Neural progenitor cell (in vitro differentiated cells): Measurements from ENCODE around the gene CEP89. TPM values are rescaled to one million over a fixed set of nuclear protein-coding genes. Genes with fewer than 3 reads are reported as not detected.

ENCODE experiments used
- DNase-seq: peaks from one replicate; pipeline ENCODE4 v3.0.0-alpha.2; 2016; ENCODE audit warnings: low spot score
- H2AFZ ChIP-seq: fragments of 200-600 bp; sonication (generic); replicated peaks from 2 replicates; pipeline ENCODE4 v1.6.1; 2016; ENCODE audit warnings: antibody characterized with exemption
- H3F3A ChIP-seq: fragments of 200-600 bp; sonication (generic); 2 replicates; pipeline ENCODE4 v1.6.1; 2016; ENCODE audit warnings: antibody characterized with exemption, low read depth
- H3K27ac ChIP-seq: fragments of 200-600 bp; sonication (generic); 2 replicates; pipeline ENCODE4 v1.5.1; 2016; ENCODE audit warnings: mild to moderate bottlenecking
- H3K27me3 ChIP-seq: fragments of 200-600 bp; sonication (generic); 2 replicates; pipeline ENCODE4 v1.6.1; 2016; ENCODE audit warnings: mild to moderate bottlenecking, moderate library complexity
- H3K36me3 ChIP-seq: fragments of 200-600 bp; sonication (generic); 2 replicates; pipeline ENCODE4 v1.5.1; 2016
- H3K4me1 ChIP-seq: fragments of 200-600 bp; sonication (generic); 2 replicates; pipeline ENCODE4 v1.6.1; 2016; ENCODE audit warnings: mixed run types
- H3K4me2 ChIP-seq: fragments of 200-600 bp; sonication (generic); 2 replicates; pipeline ENCODE4 v1.6.1; 2016
- H3K4me3 ChIP-seq: fragments of 200-600 bp; sonication (generic); 2 replicates; pipeline ENCODE4 v1.5.1; 2016
- H3K79me2 ChIP-seq: fragments of 200-600 bp; sonication (generic); 2 replicates; pipeline ENCODE4 v1.6.1; 2016; ENCODE audit warnings: low read depth
- H3K9ac ChIP-seq: fragments of 200-600 bp; sonication (generic); 2 replicates; pipeline ENCODE4 v1.6.1; 2016
- H3K9me3 ChIP-seq: fragments of 200-600 bp; sonication (generic); 2 replicates; pipeline ENCODE4 v1.5.1; 2016; ENCODE audit warnings: low read depth
- H4K20me1 ChIP-seq: fragments of 200-600 bp; sonication (generic); 2 replicates; pipeline ENCODE4 v1.6.1; 2016; ENCODE audit warnings: low read depth
- H3K27ac Mint-ChIP-seq: 3 replicates; pipeline ENCODE4 v1.8.0; 2021; ENCODE audit warnings: mixed read lengths
- H3K27me3 Mint-ChIP-seq: 2 replicates; pipeline ENCODE4 v1.8.0; 2022; ENCODE audit warnings: low read depth, mild to moderate bottlenecking, inconsistent platforms, moderate library complexity, mixed read lengths; ENCODE audit not compliant: insufficient read depth
- H3K36me3 Mint-ChIP-seq: 3 replicates; pipeline ENCODE4 v1.8.0; 2021; ENCODE audit warnings: mixed read lengths
- H3K4me1 Mint-ChIP-seq: 3 replicates; pipeline ENCODE4 v1.8.0; 2021; ENCODE audit warnings: mixed read lengths
- H3K4me3 Mint-ChIP-seq: 3 replicates; pipeline ENCODE4 v1.8.0; 2021; ENCODE audit warnings: mild to moderate bottlenecking, moderate library complexity, mixed read lengths
- H3K9me3 Mint-ChIP-seq: 3 replicates; pipeline ENCODE4 v1.8.0; 2020; ENCODE audit warnings: mixed read lengths
- EZH2 ChIP-seq: fragments of 200-600 bp; sonication (generic); IDR thresholded peaks from 2 replicates; pipeline ENCODE4 v1.6.1; 2017; ENCODE audit warnings: antibody characterized with exemption, mild to moderate bottlenecking, moderate library complexity
- EZH2phosphoT487 ChIP-seq: fragments of 200-600 bp; sonication (generic); IDR thresholded peaks from 2 replicates; pipeline ENCODE4 v1.6.1; 2017; ENCODE audit warnings: antibody characterized with exemption
- total RNA-seq: library from RNA; depleted of rRNA; stranded (reverse); fragments of >200 nt; gene quantifications from 2 replicates; pipeline ENCODE4 v1.2.3, GENCODE V29; 2015; ENCODE audit warnings: low replicate concordance
- TF ChIP-seq, protein P1 (sequence below): fragments of 200-600 bp; sonication (generic); IDR thresholded peaks from 2 replicates; pipeline ENCODE4 v1.5.1; 2017; ENCODE audit warnings: antibody characterized with exemption, mild to moderate bottlenecking

CEP89 gene
- total RNA-seq, 1 donor from 2014 or later: 26.1 TPM

GRCh38 chr19:32877977-32878745 is 93.6 kb downstream of the CEP89 start:
- Mint-ChIP-seq H3K27me3 (peaks cover 4% of the 10 kb centered on the region), H3K4me3 (no peak overlapping the region), H3K36me3 (peaks cover 9% of the 10 kb centered on the region), H3K27ac (no peak overlapping the region), H3K9me3 (no peaks in the 10 kb centered on the region), H3K4me1 (peaks cover 6% of the 10 kb centered on the region)
- DNase-seq: no peak
- Histone ChIP-seq H3K27me3 (no peaks in the 10 kb centered on the region), H3K4me1 (peaks cover 4% of the 10 kb centered on the region), H3K4me3 (no peak overlapping the region), H2AFZ (no peak overlapping the region), H3F3A (no peaks in the 10 kb centered on the region), H3K4me2 (no peak overlapping the region), H4K20me1 (no peaks in the 10 kb centered on the region), H3K79me2 (no peaks in the 10 kb centered on the region), H3K9ac (no peak overlapping the region), H3K36me3 (no peaks in the 10 kb centered on the region), H3K9me3 (no peaks in the 10 kb centered on the region), H3K27ac (no peak overlapping the region)
- TF ChIP-seq, protein P1, sequence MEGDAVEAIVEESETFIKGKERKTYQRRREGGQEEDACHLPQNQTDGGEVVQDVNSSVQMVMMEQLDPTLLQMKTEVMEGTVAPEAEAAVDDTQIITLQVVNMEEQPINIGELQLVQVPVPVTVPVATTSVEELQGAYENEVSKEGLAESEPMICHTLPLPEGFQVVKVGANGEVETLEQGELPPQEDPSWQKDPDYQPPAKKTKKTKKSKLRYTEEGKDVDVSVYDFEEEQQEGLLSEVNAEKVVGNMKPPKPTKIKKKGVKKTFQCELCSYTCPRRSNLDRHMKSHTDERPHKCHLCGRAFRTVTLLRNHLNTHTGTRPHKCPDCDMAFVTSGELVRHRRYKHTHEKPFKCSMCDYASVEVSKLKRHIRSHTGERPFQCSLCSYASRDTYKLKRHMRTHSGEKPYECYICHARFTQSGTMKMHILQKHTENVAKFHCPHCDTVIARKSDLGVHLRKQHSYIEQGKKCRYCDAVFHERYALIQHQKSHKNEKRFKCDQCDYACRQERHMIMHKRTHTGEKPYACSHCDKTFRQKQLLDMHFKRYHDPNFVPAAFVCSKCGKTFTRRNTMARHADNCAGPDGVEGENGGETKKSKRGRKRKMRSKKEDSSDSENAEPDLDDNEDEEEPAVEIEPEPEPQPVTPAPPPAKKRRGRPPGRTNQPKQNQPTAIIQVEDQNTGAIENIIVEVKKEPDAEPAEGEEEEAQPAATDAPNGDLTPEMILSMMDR: no peak
- no peak for TF ChIP-seq EZH2phosphoT487
- no peak for TF ChIP-seq EZH2

DNA sequence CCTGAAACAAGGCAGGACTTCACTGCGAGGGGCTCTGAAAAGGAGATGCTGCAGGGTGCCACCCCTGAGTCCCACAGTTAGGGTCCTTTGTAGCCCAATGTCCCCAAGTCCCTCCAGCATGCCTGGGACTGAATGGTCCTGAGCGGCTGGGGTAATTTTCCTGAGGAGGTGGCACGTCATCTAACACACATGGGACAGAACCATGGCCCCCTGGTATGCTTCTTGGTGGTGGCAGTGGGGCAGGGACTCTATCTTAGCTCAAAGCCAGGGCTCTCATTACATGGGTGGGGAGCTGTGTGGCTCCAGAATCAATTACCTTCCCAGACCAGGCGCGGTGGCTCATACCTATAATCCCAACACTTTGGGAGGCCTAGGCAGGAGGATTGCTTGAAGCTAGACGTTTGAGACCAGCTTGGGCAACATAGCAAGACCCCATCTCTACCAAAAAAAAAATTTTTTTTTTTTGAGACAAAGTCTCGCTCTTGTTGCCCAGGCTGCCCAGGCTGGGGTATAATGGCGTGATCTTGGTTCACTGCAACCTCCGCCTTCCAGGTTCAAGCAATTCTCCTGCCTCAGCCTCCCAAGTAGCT is 94.3 kb downstream of the CEP89 start:
- Mint-ChIP-seq H3K4me1 (peaks cover 6% of the 10 kb centered on the region), H3K27ac (no peak overlapping the region), H3K36me3 (peaks cover 9% of the 10 kb centered on the region), H3K4me3 (no peak overlapping the region), H3K27me3 (peaks cover 4% of the 10 kb centered on the region), H3K9me3 (no peaks in the 10 kb centered on the region)
- peaks cover 4% of the 10 kb centered on the region for H3K4me1 ChIP-seq
- H3F3A ChIP-seq: no peaks in the 10 kb centered on the region
- DNase-seq: no peak
- H3K4me3 ChIP-seq: no peak overlapping the region
- no peaks in the 10 kb centered on the region for H4K20me1 ChIP-seq
- no peak overlapping the region for H3K9ac ChIP-seq
- no peak overlapping the region for H3K4me2 ChIP-seq
- H3K9me3 ChIP-seq: no peaks in the 10 kb centered on the region
- H3K27ac ChIP-seq: no peak overlapping the region
- H3K27me3 ChIP-seq: no peaks in the 10 kb centered on the region
- no peak overlapping the region for H2AFZ ChIP-seq
- no peaks in the 10 kb centered on the region for H3K79me2 ChIP-seq
- TF ChIP-seq EZH2phosphoT487: no peak
- TF ChIP-seq, protein P1: no peak
- TF ChIP-seq EZH2: no peak
- H3K36me3 ChIP-seq: no peaks in the 10 kb centered on the region

DNA sequence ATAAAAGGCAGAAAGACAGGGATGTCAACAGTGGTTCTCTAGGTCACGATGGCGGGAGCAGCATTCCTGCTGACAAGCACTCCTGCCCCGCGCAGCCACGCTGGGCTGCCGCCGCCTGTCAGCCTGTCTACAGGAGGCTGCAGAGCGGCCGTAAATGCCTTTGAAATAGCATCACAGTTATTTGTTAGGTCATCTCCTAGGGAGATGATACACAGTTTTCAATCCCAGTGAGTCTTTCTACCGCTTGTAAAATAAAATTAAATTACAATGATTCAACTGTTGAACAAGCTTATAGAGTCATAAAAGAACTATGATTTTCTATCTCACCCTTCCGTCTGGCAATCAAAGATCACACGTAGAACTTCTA is 94.9 kb downstream of the CEP89 start:
- H3K9me3 ChIP-seq: no peaks in the 10 kb centered on the region
- no peak for DNase-seq
- no peak for TF ChIP-seq EZH2phosphoT487
- TF ChIP-seq EZH2: no peak
- TF ChIP-seq, protein P1: no peak
- no peaks in the 10 kb centered on the region for H3K27me3 ChIP-seq
- H3K4me2 ChIP-seq: no peak overlapping the region
- Mint-ChIP-seq H3K9me3 (no peaks in the 10 kb centered on the region), H3K27ac (no peak overlapping the region), H3K4me1 (peaks cover 6% of the 10 kb centered on the region), H3K36me3 (peaks cover 9% of the 10 kb centered on the region), H3K4me3 (no peak overlapping the region), H3K27me3 (peaks cover 4% of the 10 kb centered on the region)
- no peaks in the 10 kb centered on the region for H3K36me3 ChIP-seq
- no peaks in the 10 kb centered on the region for H3F3A ChIP-seq
- peaks cover 4% of the 10 kb centered on the region for H3K4me1 ChIP-seq
- no peak overlapping the region for H2AFZ ChIP-seq
- H4K20me1 ChIP-seq: no peaks in the 10 kb centered on the region
- no peak overlapping the region for H3K9ac ChIP-seq
- H3K27ac ChIP-seq: no peak overlapping the region
- no peaks in the 10 kb centered on the region for H3K79me2 ChIP-seq
- H3K4me3 ChIP-seq: no peak overlapping the region
